GM19372 (cell line): ENCODE measurements around the gene TRPM5.

Experiments
- ATAC-seq: cut with Tn5 transposase; IDR thresholded peaks from one replicate; pipeline ENCODE4 v1.9.1; 2021; ENCODE audit warnings: mild to moderate bottlenecking, low read depth, moderate library complexity; ENCODE audit not compliant: unreplicated experiment

TRPM5 gene

DNA sequence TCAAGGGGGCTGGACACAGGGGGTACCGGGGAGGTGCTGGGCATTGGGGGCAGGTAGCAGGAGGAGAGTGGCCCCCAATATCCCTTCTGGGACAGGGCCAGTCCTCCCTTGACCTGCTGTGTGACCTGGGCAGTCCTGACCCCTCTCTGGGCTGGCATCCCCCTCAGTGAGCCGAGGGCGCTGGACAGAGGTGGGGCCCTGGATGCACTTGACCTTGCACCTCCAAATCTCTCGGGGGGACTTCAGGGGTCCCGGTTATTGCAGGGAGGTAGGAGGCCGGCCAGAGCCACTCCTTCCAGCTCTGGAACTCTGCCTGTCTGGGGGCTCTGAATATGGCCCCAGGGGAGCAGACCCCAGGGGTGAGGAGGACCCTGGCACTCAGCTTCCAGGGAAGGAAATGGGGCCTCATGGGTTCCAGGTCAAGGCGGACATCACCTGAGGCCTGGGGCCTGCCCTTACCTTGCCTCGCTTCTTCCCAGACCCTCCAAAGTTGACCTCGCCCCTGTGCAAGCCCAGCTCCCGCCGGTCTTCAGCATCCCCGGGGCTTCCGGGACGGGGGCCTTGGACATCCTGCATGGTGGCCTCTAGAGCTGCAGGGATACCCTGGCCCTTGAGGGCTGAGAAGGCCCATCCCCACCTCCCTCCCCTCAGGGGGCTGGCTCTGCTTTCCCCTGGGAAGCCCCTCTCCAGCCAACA lies 21.7 kb downstream of the TRPM5 start:
- no peak for ATAC-seq

DNA sequence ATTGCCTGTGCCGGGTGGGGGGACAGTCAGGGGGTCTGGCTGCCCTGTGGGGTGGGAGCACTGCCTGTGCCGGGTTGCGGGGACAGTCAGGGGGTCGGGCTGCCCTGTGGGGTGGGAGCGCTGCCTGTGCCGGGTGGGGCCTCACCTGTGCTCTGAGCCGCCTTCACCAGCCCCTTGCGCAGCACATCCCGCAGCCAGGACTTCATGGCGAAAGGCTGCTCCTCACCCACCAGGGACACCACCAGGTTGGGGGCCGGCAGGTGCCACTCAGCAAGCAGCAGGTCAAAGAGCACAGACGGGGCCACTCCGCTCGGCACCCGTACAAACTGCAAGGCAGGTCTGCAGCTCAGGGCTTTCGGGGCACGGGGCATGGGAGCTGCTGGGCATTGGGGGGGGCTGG lies 22.3 kb downstream of the TRPM5 start:
- no peak for ATAC-seq

DNA sequence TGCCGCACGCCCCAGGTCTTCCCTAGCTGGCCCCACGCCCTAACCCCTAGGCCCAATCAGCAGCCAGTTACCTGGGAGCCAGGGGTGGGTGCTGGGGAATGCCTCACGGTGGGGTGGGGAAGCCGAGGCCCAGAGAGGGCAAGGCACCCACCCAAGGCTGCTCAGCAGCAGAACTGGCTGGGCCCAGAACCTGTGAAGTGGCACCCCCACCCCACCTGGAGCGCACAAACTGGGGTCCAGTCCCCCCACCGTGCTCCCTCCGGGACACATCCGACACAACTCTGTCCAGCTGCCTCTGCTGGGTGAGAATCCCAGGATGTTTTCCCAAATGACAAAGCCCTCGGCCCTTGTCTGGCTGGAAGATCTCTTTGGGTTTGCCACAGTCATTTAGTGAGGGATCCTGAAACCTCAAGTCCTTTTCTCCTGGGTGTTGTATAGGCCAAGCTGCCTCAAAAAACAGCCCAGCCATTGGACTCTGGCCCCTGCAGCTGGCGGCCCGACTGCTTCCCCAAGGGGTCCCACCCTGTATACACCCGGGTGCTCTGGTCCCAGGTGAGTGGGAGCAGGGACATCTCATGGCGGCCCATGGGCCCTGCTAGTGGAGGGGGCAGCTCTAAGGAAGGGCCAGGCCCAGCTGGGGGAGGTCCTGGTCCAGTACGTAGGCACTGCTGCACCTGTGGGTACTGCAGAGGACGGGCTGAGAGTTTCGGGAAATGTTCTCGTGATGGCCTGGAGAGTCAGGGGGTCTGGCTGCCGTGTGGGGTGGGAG lies 22.9 kb downstream of the TRPM5 start:
- no peak for ATAC-seq

DNA sequence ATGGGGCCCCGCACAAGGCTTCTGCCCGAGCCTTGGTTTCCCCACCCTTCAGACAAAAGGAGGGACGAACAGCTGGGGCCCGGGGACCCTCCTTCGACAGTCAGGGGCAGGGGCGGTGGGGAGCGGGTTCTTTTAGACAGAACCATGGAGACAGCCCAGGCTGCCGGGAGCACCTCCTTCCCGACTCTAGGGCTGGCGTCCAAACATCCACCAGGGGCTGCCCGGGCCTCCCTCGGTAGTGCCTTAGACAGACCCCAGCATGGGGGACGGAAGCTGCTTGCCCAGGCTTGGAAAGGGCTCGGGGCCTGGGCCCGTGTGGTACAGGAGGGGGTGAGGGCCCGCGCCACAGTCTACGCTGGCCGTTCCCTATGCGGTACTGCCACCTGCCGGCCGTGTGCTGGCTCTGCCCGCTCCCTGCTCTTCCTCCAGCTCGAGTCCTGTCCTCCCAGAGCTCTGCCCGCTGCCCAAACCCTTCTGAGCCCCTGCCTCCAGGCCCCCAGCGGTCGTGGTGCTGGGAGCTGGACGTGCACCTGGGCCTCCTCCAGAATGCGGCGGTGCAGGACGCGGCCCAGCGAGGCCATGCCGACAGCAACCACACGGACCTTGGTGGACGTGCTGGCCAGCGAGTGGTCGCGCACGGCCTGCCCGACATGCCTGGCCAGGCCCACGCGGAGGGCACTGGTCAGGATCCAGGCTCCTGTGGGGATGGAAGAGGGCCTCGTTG lies 23.6 kb downstream of the TRPM5 start:
- no peak for ATAC-seq

DNA sequence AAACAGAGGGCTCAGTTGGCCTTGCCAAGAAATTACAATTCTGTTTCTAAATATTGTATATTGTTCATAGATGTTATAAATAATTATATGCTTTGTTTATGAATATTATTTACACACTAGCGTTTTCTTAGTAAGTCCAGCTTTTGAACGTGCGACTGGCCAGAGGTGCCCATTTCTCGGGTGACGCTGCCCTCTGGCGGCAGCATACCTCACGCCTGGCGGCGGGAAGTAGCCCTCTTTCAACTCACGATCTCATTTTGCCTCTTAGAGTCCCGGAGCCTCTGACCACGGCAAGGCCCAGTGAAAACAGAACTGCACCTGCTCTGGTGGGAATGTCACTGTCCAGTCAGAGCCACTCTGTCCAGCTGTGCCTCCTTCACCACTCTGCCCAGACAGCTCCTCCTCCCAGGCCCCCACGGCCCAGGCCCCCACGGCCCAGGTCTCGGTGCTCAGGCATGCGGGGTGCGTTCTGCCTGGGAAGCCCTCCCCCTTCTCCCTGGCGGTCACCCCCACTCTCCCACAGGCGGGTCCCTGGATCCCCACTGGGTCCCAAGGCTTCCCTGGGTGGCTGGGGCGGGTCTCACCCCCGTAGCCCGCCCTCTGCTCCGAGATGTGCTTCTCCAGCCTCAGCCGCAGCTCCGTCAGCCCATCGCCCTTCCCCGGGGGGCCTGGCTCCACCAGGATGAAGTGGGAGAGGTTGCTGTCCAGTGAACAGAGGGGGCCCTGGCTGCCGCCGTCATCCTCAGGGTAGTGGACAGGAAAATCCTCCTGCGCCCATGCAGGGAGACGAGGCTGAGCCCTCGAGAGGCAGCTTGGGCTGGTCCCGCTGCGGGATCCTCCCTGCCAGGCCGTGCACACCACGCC lies 24.4 kb downstream of the TRPM5 start:
- no peak for ATAC-seq

DNA sequence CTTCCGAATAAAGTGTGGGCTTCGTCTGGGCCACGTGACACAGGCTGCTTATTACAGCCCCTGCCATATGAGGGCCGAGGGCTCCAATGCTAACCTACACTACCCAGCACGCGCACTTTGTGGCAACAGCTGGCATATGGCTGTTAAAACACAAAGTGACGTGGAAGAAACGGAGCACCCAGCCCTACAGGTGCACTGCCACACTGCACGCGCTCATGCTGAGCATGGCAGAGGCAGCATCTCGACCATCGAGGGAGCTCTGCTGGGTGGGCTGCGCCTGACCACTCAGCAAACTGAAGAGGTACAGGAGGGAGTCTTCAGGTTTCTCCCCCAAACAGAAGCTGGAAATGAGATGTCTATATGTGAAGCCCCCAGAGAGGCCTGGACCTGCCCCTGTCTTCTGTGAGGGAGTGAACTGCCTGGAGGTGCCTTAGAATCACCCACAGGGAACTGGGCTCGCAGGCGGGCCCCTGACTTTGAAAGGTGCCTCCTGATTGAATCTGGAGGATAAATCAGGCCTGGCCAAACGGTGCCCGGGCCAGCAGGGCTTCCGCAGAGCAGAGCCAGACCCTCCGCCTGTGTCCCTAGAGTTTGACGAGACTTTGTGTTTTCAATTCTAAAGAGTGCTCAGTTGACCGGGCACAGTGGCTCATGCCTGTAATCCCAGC lies 25.5 kb downstream of the TRPM5 start:
- ATAC-seq, result no peak

DNA sequence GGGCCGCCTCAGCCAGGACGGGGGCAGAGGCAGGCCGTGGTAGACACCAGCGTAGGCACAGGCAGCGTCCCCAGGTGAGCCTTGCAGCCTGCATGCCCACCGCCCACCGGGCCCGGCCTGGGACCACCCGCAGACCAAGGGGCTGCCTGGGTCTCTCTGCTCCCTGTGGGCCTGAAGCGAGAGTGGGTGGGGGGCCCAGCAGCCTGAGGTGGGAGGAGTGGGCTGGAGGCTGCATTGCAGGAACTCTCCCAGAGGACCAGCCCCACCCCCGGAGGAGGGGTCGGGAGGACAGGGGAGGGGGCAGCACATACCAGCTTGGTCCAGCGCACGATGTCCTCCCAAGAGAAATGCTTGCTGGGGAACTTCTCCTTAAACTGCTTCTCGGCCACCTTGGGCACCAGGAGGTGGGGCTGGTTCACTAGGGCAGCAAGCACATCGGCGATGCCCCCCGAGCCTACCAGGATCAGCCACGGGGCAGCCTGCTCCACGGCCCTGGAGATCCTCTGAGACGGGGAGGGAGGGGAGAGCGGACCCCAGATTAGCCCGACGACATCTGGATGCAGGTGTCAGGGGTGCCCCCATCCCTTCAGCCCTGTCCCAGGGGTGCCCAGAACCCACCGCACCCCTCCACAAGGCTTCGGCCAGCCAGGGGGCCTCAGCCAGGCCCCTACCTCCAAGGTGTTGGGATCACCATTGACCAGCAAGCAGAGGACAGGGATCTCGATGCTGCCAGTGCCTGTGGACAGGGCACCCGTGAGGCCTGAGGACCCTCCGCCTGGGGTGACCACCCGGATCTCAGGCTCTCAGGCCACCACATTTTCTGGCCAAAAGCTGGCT lies 26.2 kb downstream of the TRPM5 start:
- no peak for ATAC-seq

DNA sequence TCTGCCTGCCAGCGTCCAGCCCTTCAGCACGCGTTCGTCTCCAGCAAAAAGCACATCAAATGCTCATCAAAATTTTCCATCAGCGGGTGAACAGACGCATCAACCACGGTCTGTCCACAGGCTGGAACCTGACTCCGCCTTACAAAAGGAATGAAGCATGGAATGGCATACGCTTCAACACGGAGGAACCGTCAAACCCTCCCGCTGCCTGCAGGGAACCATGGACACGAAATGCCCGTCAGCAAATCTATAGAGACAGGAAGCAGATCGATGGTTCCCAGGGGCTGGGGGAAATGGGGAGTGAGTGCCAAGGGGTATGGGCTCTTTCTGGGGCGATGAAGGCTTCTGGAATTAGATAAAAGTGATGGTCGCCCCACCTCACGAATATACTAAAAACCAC lies 27.5 kb downstream of the TRPM5 start:
- no peak for ATAC-seq

DNA sequence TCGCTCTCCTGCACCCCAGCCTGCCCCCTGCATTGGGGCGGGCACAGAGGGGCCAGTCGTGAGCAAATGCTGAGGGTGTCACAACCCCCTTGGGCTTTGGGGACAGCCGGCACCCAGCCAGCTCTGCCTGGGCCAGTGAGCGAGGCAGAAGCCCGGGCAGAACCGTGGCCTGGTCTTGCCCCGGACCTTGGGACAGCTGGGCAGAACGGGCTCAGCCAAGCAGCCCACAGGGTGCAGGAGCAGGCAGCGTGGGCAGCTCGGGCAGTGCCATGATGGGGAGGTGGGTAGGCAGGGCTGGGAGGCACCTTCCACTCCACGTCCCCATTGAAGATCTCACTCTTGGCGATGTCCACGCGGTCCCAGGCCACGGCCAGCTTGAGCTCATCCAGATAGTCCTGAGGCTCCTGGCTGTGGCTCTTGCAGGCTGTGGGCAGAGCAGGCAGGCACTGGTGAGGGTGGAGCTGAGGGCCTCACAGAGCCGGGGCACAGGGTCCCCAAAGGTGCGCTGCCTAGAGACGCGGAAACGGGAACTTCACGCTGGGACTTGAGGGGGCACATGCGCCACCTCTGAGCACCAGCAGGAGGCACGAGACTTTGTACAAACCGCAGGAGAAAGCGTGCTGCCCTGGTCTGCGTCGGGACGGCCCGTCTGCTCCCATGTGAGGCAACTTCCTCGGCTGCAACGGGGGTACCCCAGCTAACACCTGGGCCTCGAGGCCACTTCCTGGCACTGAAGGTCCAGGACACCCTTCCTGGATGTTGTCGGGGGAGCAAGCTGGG lies 28.5 kb downstream of the TRPM5 start:
- no peak for ATAC-seq

DNA sequence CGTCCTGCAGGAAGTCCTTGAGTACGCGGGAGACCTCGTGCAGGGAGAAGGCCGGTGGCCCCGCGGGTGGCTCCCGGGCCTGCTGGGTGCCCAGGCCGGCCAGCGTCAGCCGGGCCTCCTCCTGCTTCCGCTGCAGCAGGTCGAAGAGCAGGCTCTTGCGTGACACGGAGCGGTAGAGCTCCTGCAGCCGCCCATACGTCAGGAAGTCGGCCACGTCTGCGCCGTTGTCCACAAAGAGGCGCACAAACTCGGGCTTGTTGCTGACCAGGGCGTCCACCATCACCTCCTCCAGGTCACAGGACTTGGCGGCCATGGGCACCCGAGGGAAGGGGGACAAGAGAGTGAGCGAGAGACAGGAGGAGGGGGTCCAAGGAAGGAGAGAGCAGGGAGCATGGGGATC lies 29.1 kb downstream of the TRPM5 start:
- ATAC-seq, result no peak

DNA sequence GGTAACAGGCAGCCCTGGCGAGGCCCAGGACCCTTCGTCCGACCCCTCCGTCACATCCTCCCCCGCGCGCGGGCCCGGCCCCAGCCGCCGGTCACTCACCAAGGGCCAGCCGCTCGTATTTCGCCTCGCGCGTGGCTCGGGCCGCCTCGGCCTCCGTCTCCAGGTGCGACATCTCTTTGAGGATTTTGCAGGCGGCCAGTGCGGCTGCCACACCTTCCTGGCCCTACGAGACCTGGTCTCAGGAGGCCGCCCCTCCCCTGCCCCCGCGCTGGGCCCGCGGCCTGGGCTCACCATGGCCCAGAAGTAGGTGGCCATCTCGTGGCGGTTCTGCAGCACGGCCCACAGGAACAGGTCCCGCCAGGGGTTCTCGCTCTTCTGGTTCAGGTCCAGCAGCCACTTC lies 29.7 kb downstream of the TRPM5 start:
- no peak for ATAC-seq

DNA sequence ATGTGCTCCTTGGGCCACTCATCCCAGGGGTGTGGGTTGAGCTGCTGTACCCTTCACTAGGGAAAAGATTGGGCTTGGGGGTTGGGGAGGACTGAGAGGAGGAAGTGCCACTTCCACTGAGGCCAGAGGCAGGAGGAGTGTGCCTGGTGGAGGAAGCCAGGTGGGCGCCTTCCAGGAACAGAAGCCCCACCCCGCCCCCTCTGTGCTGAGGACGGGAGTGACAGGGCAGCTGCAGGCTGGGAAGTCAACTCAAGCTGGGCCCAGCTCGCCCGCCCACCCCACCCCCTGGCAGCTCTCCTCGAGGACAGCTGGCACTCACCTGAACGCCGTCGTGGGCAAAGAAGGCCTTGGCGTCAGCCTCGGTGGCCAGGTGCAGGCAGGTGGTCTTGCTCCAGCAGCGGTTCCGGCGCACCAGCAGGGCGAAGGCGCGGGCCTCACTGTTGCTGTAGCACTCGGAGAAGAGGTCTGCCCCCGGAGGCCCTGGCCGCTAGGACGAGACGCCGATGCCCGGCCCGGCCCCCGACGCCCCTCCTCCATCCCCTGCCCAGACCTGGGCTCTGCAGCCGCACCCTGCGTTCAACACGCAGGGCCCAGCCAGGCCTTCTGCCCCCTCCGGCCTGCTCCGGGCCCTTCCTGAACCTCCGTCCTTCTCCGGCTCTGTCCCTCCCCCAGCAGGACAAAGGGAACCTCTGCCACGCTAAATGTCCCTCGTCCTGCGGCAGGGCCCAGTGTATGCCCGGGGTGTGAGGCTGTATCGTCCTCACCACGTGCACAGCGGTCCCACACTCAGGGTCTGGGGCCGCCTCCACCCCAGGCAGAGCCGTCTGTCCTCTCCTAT lies 30.4 kb downstream of the TRPM5 start:
- no peak for ATAC-seq

DNA sequence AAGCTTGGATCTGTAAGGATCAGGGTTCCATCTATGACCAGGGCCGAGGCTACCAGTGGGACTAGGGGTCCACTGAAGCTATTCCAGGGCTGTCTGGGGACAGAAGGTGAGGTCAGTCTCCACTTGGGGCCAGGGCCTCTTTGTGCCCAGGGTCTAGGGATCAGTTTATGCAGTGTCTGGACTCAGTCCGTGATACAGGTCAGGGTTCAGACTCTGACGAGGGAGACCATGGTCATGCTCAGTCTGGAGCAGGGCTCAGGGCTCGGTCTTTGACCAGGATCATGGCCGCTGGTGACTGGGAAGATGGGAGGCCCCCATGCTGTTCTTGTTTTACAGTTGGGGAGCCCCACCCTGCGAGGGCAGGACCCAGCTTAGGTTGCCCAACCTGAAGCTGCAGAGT lies 32.0 kb downstream of the TRPM5 start:
- ATAC-seq, result no peak

DNA sequence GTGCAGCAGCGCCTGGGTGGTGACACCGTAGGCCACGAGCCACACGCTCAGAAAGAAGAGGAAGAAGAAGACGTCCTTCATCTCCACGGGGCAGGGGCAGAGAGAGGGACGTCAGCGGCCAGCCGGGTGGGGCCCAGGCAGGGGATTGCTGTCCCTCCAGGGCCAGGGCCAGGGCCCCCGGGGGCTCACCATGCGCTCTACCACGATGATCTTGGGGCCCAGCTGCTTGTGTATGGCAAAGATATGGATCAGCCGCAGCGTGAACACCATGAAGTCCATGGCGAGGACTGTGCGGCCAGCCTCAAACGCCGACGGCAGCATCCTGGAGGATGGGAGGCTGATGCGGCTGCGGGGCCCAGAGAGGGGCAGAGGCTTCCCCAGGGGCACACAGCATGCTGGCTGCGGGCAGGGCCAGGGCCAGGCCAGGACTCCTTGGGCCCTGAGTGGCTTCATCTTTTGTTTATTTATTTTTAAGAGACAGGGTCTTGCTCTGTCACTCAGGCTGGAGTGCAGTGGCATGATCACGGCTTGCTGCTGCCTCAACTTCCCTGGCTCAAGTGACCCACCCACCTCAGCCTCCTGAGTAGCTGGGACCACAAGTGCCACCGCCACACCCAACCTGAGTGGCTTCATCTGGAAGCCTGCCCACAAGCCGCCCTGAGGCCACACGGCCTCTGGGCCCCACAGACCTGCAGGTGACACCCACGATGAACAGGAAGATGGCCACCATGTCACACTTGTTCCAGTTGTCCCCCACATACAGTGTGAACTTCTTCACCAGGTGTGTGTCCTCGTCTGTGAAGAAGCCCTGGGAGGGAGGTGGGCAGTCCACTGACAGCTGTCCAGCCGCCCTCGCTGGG lies 32.6 kb downstream of the TRPM5 start:
- ATAC-seq, result no peak

DNA sequence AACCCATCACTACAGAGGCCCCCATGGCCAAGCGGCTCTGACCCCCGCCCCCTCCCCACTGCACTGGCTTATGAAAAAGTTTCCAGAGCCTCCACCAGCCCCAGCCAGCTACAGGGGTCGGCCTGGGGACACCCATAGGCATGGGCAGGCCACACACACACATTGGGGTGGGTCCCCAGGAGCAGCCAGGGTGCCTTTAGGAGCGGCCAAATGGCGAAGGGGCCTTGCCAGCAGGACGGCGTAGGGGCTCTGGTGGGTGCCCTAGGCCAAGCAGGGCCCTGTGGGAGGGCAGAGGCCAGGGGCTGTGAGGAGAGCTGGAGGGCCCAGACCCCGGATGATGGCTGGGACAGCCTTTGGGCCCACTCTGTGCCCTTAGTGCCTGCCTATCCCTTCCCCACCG lies 33.7 kb downstream of the TRPM5 start:
- ATAC-seq, result no peak

DNA sequence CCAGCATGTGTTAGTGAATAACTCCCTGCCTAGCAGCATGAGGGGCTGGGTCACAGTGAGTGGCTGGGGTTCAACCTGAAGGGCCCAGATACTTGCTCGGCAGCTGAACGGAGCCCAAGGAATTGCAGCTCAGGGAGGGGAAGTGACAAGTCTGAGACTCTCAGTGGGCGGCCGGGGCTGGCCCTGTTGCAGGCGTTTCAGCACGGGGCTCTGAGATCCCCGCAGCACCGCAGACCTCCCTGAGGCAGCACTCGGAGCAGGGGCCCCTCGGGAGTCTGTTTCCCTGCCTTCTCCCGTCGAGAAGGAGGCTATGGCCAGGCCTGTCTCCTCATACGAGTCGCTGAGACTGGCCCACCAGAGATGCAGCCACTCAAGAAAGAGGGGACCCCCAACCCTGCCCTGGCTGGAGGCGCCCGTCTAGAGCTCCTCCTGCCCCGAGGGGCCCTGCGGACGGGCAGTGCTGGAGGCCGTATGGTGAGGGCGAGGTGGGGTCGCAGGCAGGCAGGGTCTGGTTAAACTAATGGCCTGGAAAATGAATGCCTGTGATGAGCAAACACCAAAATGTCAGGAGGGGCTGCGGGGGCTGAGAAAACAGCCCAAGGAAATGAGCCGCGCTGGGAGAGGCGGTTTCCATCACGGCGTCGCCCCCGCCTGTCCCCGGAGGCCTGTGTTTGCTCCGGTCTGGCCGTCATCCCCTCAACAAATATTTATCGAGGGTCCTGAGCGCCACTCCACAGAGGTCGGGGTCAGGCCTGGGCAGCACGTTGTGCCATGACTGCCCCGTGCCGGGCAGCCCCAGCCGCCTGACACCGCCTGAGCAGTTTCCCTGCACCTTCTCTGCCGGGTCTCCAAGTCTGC lies 34.5 kb downstream of the TRPM5 start:
- no peak for ATAC-seq
